Neuronal stem cell (in vitro differentiated cells): ENCODE results near the gene RSPH6A.

Source experiments
- DNase-seq: peaks from one replicate; pipeline ENCODE4 v3.0.0-alpha.2; 2013; ENCODE audit warnings: low spot score
- H2AFZ ChIP-seq: one replicate; pipeline ENCODE4 v1.6.1; 2013; ENCODE audit warnings: mild to moderate bottlenecking, low read length, inconsistent platforms
- H2AK5ac ChIP-seq: 2 replicates; pipeline ENCODE4 v1.6.1; 2013; ENCODE audit warnings: low read depth, mild to moderate bottlenecking, inconsistent platforms, low read length, moderate library complexity, mixed read lengths
- H2BK120ac ChIP-seq: 2 replicates; pipeline ENCODE4 v1.6.1; 2013; ENCODE audit warnings: low read depth, mild to moderate bottlenecking, inconsistent platforms, low read length, moderate library complexity, mixed read lengths
- H2BK12ac ChIP-seq: one replicate; pipeline ENCODE4 v1.6.1; 2013; ENCODE audit warnings: low read length, inconsistent platforms
- H2BK15ac ChIP-seq: 2 replicates; pipeline ENCODE4 v1.6.1; 2013; ENCODE audit warnings: mild to moderate bottlenecking, low read length, inconsistent platforms, mixed read lengths
- H2BK5ac ChIP-seq: one replicate; pipeline ENCODE4 v1.6.1; 2013; ENCODE audit warnings: inconsistent platforms, mild to moderate bottlenecking, low read length, moderate library complexity
- H3K14ac ChIP-seq: one replicate; pipeline ENCODE4 v1.6.1; 2013; ENCODE audit warnings: low read length, inconsistent platforms
- H3K18ac ChIP-seq: 2 replicates; pipeline ENCODE4 v1.6.1; 2013; ENCODE audit warnings: low read length, inconsistent platforms
- H3K23ac ChIP-seq: 2 replicates; pipeline ENCODE4 v1.6.1; 2013; ENCODE audit warnings: low read depth, mild to moderate bottlenecking, mixed read lengths, low read length, inconsistent platforms; ENCODE audit not compliant: poor library complexity
- H3K27ac ChIP-seq: replicated peaks from 3 replicates; pipeline ENCODE4 v1.5.1; 2013; ENCODE audit warnings: low read length, inconsistent platforms
- H3K27me3 ChIP-seq, 3 experiments: 2 replicates each; pipeline ENCODE4 v1.6.1; 2013; ENCODE audit warnings: low read length in 3 of 3, mild to moderate bottlenecking in 2 of 3, inconsistent platforms in 1 of 3, low read depth in 1 of 3, mixed read lengths in 1 of 3, moderate library complexity in 1 of 3; ENCODE audit not compliant: control insufficient read depth in 3 of 3, insufficient read depth in 3 of 3
- H3K36me3 ChIP-seq, 2 donors: replicated peaks in 1 of 2; 2 replicates each; pipeline ENCODE4 v1.6.1; 2013; ENCODE audit warnings: low read length in 2 of 2; ENCODE audit not compliant: control insufficient read depth in 2 of 2, insufficient read depth in 2 of 2
- H3K4ac ChIP-seq: 2 replicates; pipeline ENCODE4 v1.6.1; 2013; ENCODE audit warnings: inconsistent platforms, mild to moderate bottlenecking, low read length, moderate library complexity
- H3K4me1 ChIP-seq, 2 donors: 1 replicate in 1 of 2; 2 replicates in 1 of 2; pipeline ENCODE4 v1.6.1; 2013; ENCODE audit warnings: low read length in 2 of 2, low read depth in 1 of 2; ENCODE audit not compliant: control insufficient read depth in 2 of 2, insufficient read depth in 1 of 2
- H3K4me2 ChIP-seq: one replicate; pipeline ENCODE4 v1.6.1; 2013; ENCODE audit warnings: mild to moderate bottlenecking, low read length, inconsistent platforms; ENCODE audit not compliant: insufficient read depth, poor library complexity, severe bottlenecking
- H3K4me3 ChIP-seq, 2 donors: 2 replicates each; pipeline ENCODE4 v1.5.1; 2013; ENCODE audit warnings: low read length in 2 of 2, mild to moderate bottlenecking in 2 of 2, inconsistent platforms in 1 of 2, moderate library complexity in 1 of 2
- H3K79me1 ChIP-seq: one replicate; pipeline ENCODE4 v1.6.1; 2013; ENCODE audit warnings: low read depth, mild to moderate bottlenecking, inconsistent platforms, low read length, moderate library complexity
- H3K9ac ChIP-seq: one replicate; pipeline ENCODE4 v1.6.1; 2013; ENCODE audit warnings: mild to moderate bottlenecking, low read depth, low read length, inconsistent platforms; ENCODE audit not compliant: poor library complexity
- H3K9me3 ChIP-seq, 2 donors: replicated peaks in 1 of 2; 2 replicates each; pipeline versions ENCODE3 to v1.6.1; 2013; ENCODE audit warnings: low read length in 2 of 2, mild to moderate bottlenecking in 2 of 2, inconsistent platforms in 1 of 2, low read depth in 1 of 2, mixed read lengths in 1 of 2, moderate library complexity in 1 of 2; ENCODE audit not compliant: control insufficient read depth in 2 of 2, insufficient read depth in 1 of 2
- H4K8ac ChIP-seq: one replicate; pipeline ENCODE4 v1.6.1; 2013; ENCODE audit warnings: low read depth, mild to moderate bottlenecking, inconsistent platforms, low read length, moderate library complexity
- H4K91ac ChIP-seq: one replicate; pipeline ENCODE4 v1.6.1; 2013; ENCODE audit warnings: low read length, low read depth, mild to moderate bottlenecking, inconsistent platforms; ENCODE audit not compliant: poor library complexity
- WGBS, 2 donors: extraction: QIAGEN DNeasy Blood & Tissue Kit; methylation state at CpG; one replicate each; pipeline ENCODE4 v1.1.7; 2013; ENCODE audit warnings: missing lambda C conversion rate in 2 of 2, mixed read lengths in 1 of 2; ENCODE audit not compliant: insufficient read length in 2 of 2, insufficient replicate concordance in 1 of 2; ENCODE audit errors: extremely low coverage in 2 of 2; 5-methylcytosine and 5-hydroxymethylcytosine counted together

Gene RSPH6A

DNA sequence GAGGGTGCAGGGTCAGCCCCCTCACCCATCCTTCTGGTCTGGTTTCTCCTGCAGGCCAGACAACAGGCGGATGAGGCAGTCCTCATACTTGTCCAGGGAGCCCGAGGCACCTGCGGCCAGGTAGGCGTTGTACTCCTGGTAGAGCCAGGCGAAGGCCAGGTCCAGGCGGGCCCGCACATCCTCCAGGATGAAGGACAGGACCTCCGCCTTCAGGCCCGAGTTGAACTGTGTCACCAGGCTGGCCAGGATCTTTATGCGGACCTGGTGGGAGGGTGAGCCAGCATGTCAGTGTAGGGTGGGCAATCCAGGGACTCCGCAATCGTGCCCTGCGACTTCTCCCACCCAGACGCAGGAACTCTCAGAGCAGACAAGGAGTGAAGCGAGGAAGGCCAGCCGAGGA is 13.8 kb upstream of the RSPH6A start:
- Histone ChIP-seq H3K27me3 (no peaks in the 10 kb centered on the region), H2BK15ac (no peak overlapping the region), H2AFZ (no peak overlapping the region), H3K23ac (no peak overlapping the region), H3K4ac (no peak overlapping the region), H3K27ac (no peak overlapping the region), H3K9me3 (peaks cover 0 to 2% of the 10 kb centered on the region in 2 donors), H3K36me3 (peaks cover 70 to 96% of the 10 kb centered on the region in 2 donors), H4K8ac (no peak overlapping the region), H3K4me3 (peak overlapping the region in 1 of 2 donors; percentile 52), H3K9ac (no peak overlapping the region), H2BK5ac (no peak overlapping the region), H4K91ac (no peak overlapping the region), H3K4me1 (no peaks in the 10 kb centered on the region), H3K79me1 (peaks cover 2% of the 10 kb centered on the region), H2BK12ac (no peak overlapping the region), H3K18ac (no peak overlapping the region), H3K4me2 (no peak overlapping the region), H3K14ac (no peak overlapping the region), H2BK120ac (no peak overlapping the region), H2AK5ac (no peak overlapping the region)
- no CpG with 5 or more reads among the region's 16 CpGs for WGBS, 2 donors
- DNase-seq, result no peak

DNA sequence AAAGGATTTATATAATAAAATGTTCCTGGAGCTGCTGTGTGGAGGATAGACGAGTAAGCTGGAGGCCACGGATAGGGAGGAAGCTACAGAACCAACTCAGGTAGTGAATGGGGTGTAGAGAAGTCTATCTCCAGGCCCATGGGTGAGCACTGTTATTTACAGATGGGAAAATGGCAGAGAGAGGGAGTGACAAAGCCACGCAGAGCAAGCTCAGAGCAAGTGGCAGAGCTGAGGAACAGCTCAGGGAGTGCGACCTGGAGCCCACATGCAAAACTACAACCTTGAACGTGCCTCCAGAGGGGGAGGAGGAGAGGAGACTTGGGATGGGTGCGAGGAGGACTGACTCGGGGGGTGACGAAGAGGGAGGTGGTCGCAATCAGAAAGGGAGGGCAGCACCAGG is 13.4 kb upstream of the RSPH6A start:
- Histone ChIP-seq H3K27ac (no peak overlapping the region), H3K4me2 (no peak overlapping the region), H2BK120ac (no peak overlapping the region), H4K91ac (no peak overlapping the region), H2AK5ac (no peak overlapping the region), H2BK5ac (no peak overlapping the region), H3K9ac (no peak overlapping the region), H3K27me3 (no peaks in the 10 kb centered on the region), H3K4ac (no peak overlapping the region), H3K4me1 (no peaks in the 10 kb centered on the region), H3K14ac (no peak overlapping the region), H3K9me3 (peaks cover 0 to 2% of the 10 kb centered on the region in 2 donors), H4K8ac (no peak overlapping the region), H2AFZ (no peak overlapping the region), H3K18ac (no peak overlapping the region), H2BK15ac (no peak overlapping the region), H3K79me1 (peaks cover 2% of the 10 kb centered on the region), H2BK12ac (no peak overlapping the region), H3K36me3 (peaks cover 71 to 96% of the 10 kb centered on the region in 2 donors), H3K23ac (no peak overlapping the region), H3K4me3 (peak overlapping the region in 1 of 2 donors; percentile 32)
- no peak for DNase-seq
- no CpG with 5 or more reads among the region's 9 CpGs for WGBS, 2 donors

DNA sequence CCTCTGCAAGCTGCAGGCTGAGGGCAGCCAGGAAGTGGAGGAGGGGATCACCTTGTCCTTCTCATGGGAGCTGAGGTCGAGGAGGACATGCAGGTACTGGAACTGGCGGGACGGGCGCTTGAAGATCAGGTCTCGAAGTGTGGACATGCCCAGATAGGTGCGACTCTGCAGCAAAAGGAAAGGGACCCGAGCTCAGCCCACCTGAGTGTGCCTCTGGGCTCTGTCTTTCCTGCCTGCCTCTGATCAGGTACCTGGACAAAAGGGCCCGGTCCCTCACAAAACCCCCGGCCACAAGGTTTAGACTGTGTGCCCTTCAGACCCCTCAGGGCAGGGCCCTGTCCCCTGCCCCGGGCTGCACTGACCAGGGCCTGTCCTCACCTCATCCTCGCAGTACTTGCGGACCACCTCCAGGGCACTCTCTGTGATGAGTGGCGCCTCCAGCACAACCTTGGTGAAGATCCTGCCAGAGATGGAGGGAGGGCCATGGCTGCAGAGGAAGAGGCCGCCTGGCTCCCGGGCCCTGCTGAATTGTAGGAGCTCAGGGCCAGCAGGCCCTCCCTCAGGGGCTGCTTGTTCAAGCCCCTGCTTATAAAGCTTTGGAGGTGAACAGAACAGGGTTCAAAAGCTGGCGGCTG is 12.5 kb upstream of the RSPH6A start:
- Histone ChIP-seq H2BK120ac (no peak overlapping the region), H3K4ac (no peak overlapping the region), H2BK5ac (no peak overlapping the region), H3K27me3 (no peaks in the 10 kb centered on the region), H3K18ac (no peak overlapping the region), H2BK15ac (no peak overlapping the region), H2BK12ac (no peak overlapping the region), H3K9me3 (peaks cover 0 to 3% of the 10 kb centered on the region in 2 donors), H3K79me1 (peaks cover 2% of the 10 kb centered on the region), H3K4me2 (no peak overlapping the region), H3K14ac (no peak overlapping the region), H2AFZ (no peak overlapping the region), H3K27ac (no peak overlapping the region), H3K4me3 (no peak overlapping the region), H2AK5ac (no peak overlapping the region), H3K4me1 (no peaks in the 10 kb centered on the region), H3K36me3 (peaks cover 80 to 97% of the 10 kb centered on the region in 2 donors), H3K23ac (peak overlapping the region; percentile 49), H4K91ac (no peak overlapping the region), H3K9ac (no peak overlapping the region), H4K8ac (no peak overlapping the region)
- DNase-seq, result no peak
- no CpG with 5 or more reads among the region's 16 CpGs for WGBS, 2 donors

DNA sequence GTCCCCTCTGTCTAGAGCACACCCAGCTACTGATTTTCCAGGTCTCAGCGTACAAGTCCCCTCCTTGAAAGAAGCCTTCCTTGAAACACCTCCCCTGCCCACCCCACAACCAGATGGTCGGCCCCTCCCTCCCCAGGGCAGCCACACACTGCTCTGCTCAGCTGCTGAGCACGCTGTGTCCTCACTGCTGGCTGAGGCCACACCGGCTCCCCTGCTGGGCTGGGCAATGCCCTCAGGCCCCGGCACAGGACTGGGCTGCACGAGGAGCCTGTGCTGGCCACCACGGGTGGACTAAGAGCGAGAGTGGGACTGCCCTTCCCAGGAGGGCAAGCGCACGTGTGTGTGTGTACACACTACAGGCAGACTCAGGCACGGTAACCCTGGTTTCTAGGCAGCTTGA is 11.8 kb upstream of the RSPH6A start:
- no peak overlapping the region for H4K8ac ChIP-seq
- H3K18ac ChIP-seq, result peak overlapping the region; percentile 67
- peaks cover 75 to 95% of the 10 kb centered on the region in 2 donors for H3K36me3 ChIP-seq
- H4K91ac ChIP-seq, result no peak overlapping the region
- H2BK12ac ChIP-seq, result no peak overlapping the region
- peaks cover 2% of the 10 kb centered on the region for H3K79me1 ChIP-seq
- H2BK120ac ChIP-seq, result no peak overlapping the region
- H3K4me3 ChIP-seq, result no peak overlapping the region
- no CpG with 5 or more reads among the region's 11 CpGs for WGBS, 2 donors
- no peak overlapping the region for H2BK5ac ChIP-seq
- no peak overlapping the region for H3K23ac ChIP-seq
- no peaks in the 10 kb centered on the region for H3K27me3 ChIP-seq
- no peak overlapping the region for H2AFZ ChIP-seq
- H3K4ac ChIP-seq, result no peak overlapping the region
- H3K9me3 ChIP-seq, result peaks cover 0 to 3% of the 10 kb centered on the region in 2 donors
- H2BK15ac ChIP-seq, result no peak overlapping the region
- no peak overlapping the region for H3K27ac ChIP-seq
- no peak overlapping the region for H3K9ac ChIP-seq
- no peak for DNase-seq
- H3K4me2 ChIP-seq, result no peak overlapping the region
- H3K4me1 ChIP-seq, result no peaks in the 10 kb centered on the region
- H2AK5ac ChIP-seq, result no peak overlapping the region
- no peak overlapping the region for H3K14ac ChIP-seq
